Kidney epithelial cell (primary cell): Measurements from ENCODE around the gene DEFB112. TPM values are rescaled to one million over a fixed set of nuclear protein-coding genes. Genes with fewer than 3 reads are reported as not detected.

Experiments
- DNase-seq: peaks from one replicate; pipeline ENCODE4 v3.0.0-alpha.2; 2010; ENCODE audit warnings: low read depth
- H3K27me3 ChIP-seq: 2 replicates; pipeline ENCODE4 v1.6.0; 2011; ENCODE audit warnings: low read length; ENCODE audit not compliant: control insufficient read depth, insufficient read depth
- H3K36me3 ChIP-seq: 2 replicates; pipeline ENCODE4 v1.5.1; 2011; ENCODE audit warnings: low read length; ENCODE audit not compliant: control insufficient read depth, insufficient read depth
- H3K4me3 ChIP-seq: 2 replicates; pipeline ENCODE4 v1.5.1; 2011; ENCODE audit warnings: low read depth, mild to moderate bottlenecking, control low read depth, low read length
- total RNA-seq: library from RNA; depleted of rRNA; stranded (reverse); fragments of >200 nt; gene quantifications from 2 replicates; pipeline ENCODE4 v1.2.3, GENCODE V29; 2015
- TF ChIP-seq, protein P1 (sequence below): IDR thresholded peaks from 2 replicates; pipeline ENCODE4 v1.5.1; 2011; ENCODE audit warnings: mild to moderate bottlenecking, moderate library complexity, low read length, control low read depth, inconsistent platforms; ENCODE audit not compliant: insufficient read depth, poor library complexity, severe bottlenecking

DEFB112 gene
- total RNA-seq, 1 donor from 2014 or later, result not detected

DNA sequence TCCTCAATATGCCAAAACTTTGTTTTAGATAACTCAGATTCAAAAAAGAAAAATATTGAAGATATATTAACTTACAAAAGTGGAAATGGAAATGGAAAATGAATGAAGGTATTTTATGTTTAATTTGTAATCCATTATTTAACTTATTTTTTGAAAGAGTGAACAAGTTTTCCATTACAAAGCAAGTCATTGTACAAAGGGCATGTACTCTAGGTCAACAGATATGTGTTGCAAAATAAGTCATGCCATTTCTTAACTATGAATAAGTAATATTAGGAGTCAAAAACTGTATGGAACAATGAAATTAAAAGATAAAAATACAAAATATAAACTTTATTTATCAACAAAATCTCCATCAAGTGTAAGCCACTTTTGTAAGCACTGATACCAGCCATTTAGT, 54.5 kb downstream of the DEFB112 start:
- H3K36me3 ChIP-seq, result no peaks in the 10 kb centered on the region
- no peaks in the 10 kb centered on the region for H3K27me3 ChIP-seq
- TF ChIP-seq, protein P1, sequence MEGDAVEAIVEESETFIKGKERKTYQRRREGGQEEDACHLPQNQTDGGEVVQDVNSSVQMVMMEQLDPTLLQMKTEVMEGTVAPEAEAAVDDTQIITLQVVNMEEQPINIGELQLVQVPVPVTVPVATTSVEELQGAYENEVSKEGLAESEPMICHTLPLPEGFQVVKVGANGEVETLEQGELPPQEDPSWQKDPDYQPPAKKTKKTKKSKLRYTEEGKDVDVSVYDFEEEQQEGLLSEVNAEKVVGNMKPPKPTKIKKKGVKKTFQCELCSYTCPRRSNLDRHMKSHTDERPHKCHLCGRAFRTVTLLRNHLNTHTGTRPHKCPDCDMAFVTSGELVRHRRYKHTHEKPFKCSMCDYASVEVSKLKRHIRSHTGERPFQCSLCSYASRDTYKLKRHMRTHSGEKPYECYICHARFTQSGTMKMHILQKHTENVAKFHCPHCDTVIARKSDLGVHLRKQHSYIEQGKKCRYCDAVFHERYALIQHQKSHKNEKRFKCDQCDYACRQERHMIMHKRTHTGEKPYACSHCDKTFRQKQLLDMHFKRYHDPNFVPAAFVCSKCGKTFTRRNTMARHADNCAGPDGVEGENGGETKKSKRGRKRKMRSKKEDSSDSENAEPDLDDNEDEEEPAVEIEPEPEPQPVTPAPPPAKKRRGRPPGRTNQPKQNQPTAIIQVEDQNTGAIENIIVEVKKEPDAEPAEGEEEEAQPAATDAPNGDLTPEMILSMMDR, result no peak
- no peak for DNase-seq
- no peak overlapping the region for H3K4me3 ChIP-seq

Other genes starting within 250 kb of the DEFB112 start
- gene CRISP1, start 183.4 kb downstream of the DEFB112 start, total RNA-seq, result not detected in 2 replicates
- gene DEFB114, start 85.8 kb downstream of the DEFB112 start, total RNA-seq, result not detected in 2 replicates
- not detected in 2 replicates for gene DEFB113, start 80.3 kb downstream of the DEFB112 start, total RNA-seq
- gene DEFB110, start 27.9 kb downstream of the DEFB112 start, total RNA-seq, result not detected in 2 replicates